B cell (primary cell): Measurements from ENCODE around the gene PRAMEF12.

ENCODE experiments used
- EZH2 ChIP-seq: IDR thresholded peaks from 2 replicates; pipeline ENCODE4 v1.6.1; 2012; ENCODE audit warnings: borderline replicate concordance, low read depth, mild to moderate bottlenecking, moderate library complexity, low read length; ENCODE audit not compliant: insufficient read depth, poor library complexity, severe bottlenecking
- TF ChIP-seq, protein P1 (sequence below): fragments of 200-600 bp; IDR thresholded peaks from one replicate; pipeline ENCODE4 v1.8.0; 2022; ENCODE audit warnings: antibody characterized with exemption, mild to moderate bottlenecking

DNA sequence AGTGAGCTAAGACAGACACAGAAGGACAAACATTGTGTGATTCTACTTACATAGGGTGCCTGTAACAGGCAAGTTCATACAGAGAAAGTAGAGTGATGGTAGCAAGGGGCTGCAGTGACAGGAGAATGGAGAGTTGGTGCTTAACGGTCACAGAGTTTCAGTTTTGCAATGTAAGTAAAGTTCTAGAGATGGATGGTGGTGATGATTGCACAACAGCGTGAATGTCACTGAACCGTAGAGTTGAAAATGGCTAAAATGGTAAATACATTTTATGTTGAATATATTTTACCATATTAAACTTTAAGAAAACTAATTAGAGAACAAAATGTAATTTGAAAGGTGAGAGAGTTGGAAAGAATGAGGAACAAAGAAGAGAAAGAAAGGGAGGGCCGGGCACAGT, 18.8 kb upstream of the PRAMEF12 start:
- TF ChIP-seq, protein P1, sequence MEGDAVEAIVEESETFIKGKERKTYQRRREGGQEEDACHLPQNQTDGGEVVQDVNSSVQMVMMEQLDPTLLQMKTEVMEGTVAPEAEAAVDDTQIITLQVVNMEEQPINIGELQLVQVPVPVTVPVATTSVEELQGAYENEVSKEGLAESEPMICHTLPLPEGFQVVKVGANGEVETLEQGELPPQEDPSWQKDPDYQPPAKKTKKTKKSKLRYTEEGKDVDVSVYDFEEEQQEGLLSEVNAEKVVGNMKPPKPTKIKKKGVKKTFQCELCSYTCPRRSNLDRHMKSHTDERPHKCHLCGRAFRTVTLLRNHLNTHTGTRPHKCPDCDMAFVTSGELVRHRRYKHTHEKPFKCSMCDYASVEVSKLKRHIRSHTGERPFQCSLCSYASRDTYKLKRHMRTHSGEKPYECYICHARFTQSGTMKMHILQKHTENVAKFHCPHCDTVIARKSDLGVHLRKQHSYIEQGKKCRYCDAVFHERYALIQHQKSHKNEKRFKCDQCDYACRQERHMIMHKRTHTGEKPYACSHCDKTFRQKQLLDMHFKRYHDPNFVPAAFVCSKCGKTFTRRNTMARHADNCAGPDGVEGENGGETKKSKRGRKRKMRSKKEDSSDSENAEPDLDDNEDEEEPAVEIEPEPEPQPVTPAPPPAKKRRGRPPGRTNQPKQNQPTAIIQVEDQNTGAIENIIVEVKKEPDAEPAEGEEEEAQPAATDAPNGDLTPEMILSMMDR: no peak
- no peak for TF ChIP-seq EZH2
